PC-9 (cell line): ENCODE data around the gene FOXC1. TPM values are rescaled to one million over a fixed set of nuclear protein-coding genes. Genes with fewer than 3 reads are reported as not detected.

Experiments
- BruUV-seq: library from RNA; stranded (reverse); fragments of 400-500 nt; replicated peaks from 2 replicates; lab custom pipeline; 2021; lab: Mats Ljungman, UMichigan
- CTCF ChIA-PET: fragments of 300-600 bp; sonication (Branson Sonifier 250); formaldehyde crosslinking; loops from one replicate; lab custom pipeline; 2022; ENCODE audit warnings: antibody characterized with exemption; lab: Charles Lee
- POLR2A ChIA-PET: fragments of 300-600 bp; sonication (Branson Sonifier 250); formaldehyde crosslinking; loops from one replicate; lab custom pipeline; 2022; ENCODE audit warnings: antibody characterized with exemption; ENCODE audit not compliant: unreplicated experiment; lab: Charles Lee
- DNase-seq, 2 experiments: peaks; one replicate each; pipeline versions ENCODE4 v3.0.0 to v3.0.0-alpha.2; 2015 to 2022; ENCODE audit warnings: mixed read lengths in 1 of 2
- H2AFZ ChIP-seq: fragments of 200-600 bp; sonication (generic); 2 replicates; pipeline ENCODE4 v1.8.1; 2017; ENCODE audit warnings: antibody characterized with exemption
- H3F3A ChIP-seq: fragments of 200-600 bp; sonication (generic); 2 replicates; pipeline ENCODE4 v1.8.1; 2017; ENCODE audit warnings: antibody characterized with exemption, mild to moderate bottlenecking, low read depth; ENCODE audit not compliant: insufficient read depth
- H3K27ac ChIP-seq: fragments of 200-600 bp; sonication (generic); 2 replicates; pipeline ENCODE4 v1.6.1; 2016; ENCODE audit warnings: mixed run types
- H3K27me3 ChIP-seq: fragments of 200-600 bp; sonication (generic); 2 replicates; pipeline ENCODE4 v1.6.1; 2016; ENCODE audit warnings: low read depth, mixed run types; ENCODE audit not compliant: insufficient read depth
- H3K36me3 ChIP-seq: fragments of 200-600 bp; sonication (generic); 2 replicates; pipeline ENCODE4 v1.6.1; 2016; ENCODE audit warnings: low read depth, mixed run types
- H3K4me1 ChIP-seq: fragments of 200-600 bp; sonication (generic); replicated peaks from 2 replicates; pipeline ENCODE4 v1.6.1; 2016; ENCODE audit warnings: mixed run types; ENCODE audit not compliant: insufficient read depth
- H3K4me2 ChIP-seq: fragments of 200-600 bp; sonication (generic); 2 replicates; pipeline ENCODE4 v1.6.1; 2017; ENCODE audit warnings: mixed run types
- H3K4me3 ChIP-seq: fragments of 200-600 bp; sonication (generic); 2 replicates; pipeline ENCODE4 v1.6.1; 2016; ENCODE audit warnings: mixed run types
- H3K79me2 ChIP-seq: fragments of 200-600 bp; sonication (generic); 2 replicates; pipeline ENCODE4 v1.6.1; 2017; ENCODE audit warnings: low read depth, mixed run types
- H3K9me2 ChIP-seq: fragments of 200-600 bp; sonication (generic); 2 replicates; pipeline ENCODE4 v1.8.1; 2017; ENCODE audit warnings: mild to moderate bottlenecking; ENCODE audit not compliant: insufficient read depth
- H3K9me3 ChIP-seq: fragments of 200-600 bp; sonication (generic); 2 replicates; pipeline ENCODE4 v1.8.1; 2016; ENCODE audit warnings: low read depth; ENCODE audit not compliant: insufficient read depth
- H4K20me1 ChIP-seq: fragments of 200-600 bp; sonication (generic); 2 replicates; pipeline ENCODE4 v1.8.1; 2017; ENCODE audit not compliant: insufficient read depth
- EZH2 ChIP-seq: fragments of 200-600 bp; sonication (generic); IDR thresholded peaks from 2 replicates; pipeline ENCODE4 v1.8.0; 2017; ENCODE audit warnings: antibody characterized with exemption, low read depth
- intact Hi-C: fragments of 100-400 bp; cut with micrococcal nuclease; formaldehyde crosslinking; loops from one replicate; pipeline ENCODE4 v1.10.0; 2022; ENCODE audit not compliant: unreplicated experiment
- total RNA-seq: library from RNA; stranded (reverse); gene quantifications from 2 replicates; pipeline ENCODE4 v1.2.3, GENCODE V29; 2021
- TF ChIP-seq, protein P1 (sequence below): fragments of 200-600 bp; sonication (generic); conservative IDR thresholded peaks from 2 replicates; pipeline ENCODE4 v1.6.1; 2017; ENCODE audit warnings: mixed run types, antibody characterized with exemption, mild to moderate bottlenecking, moderate library complexity

FOXC1 gene
- total RNA-seq, 1 experiment from 2014 or later: 18.6 TPM

GRCh38 chr6:1579096-1579495 lies 30.6 kb upstream of the FOXC1 start:
- Histone ChIP-seq H4K20me1 (no peaks in the 10 kb centered on the region), H3K4me2 (no peak overlapping the region), H3K79me2 (no peaks in the 10 kb centered on the region), H3K9me2 (no peaks in the 10 kb centered on the region), H3K27me3 (0 out of 2 replicates have a peak, but pooled peaks cover 4% of the 10 kb centered on the region), H3K27ac (no peak overlapping the region), H3K9me3 (no peaks in the 10 kb centered on the region), H3K4me1 (no peaks in the 10 kb centered on the region), H2AFZ (no peak overlapping the region), H3F3A (no peaks in the 10 kb centered on the region), H3K4me3 (no peak overlapping the region), H3K36me3 (no peaks in the 10 kb centered on the region)
- CTCF ChIA-PET: no interaction called here
- no peak for TF ChIP-seq EZH2
- TF ChIP-seq, protein P1, sequence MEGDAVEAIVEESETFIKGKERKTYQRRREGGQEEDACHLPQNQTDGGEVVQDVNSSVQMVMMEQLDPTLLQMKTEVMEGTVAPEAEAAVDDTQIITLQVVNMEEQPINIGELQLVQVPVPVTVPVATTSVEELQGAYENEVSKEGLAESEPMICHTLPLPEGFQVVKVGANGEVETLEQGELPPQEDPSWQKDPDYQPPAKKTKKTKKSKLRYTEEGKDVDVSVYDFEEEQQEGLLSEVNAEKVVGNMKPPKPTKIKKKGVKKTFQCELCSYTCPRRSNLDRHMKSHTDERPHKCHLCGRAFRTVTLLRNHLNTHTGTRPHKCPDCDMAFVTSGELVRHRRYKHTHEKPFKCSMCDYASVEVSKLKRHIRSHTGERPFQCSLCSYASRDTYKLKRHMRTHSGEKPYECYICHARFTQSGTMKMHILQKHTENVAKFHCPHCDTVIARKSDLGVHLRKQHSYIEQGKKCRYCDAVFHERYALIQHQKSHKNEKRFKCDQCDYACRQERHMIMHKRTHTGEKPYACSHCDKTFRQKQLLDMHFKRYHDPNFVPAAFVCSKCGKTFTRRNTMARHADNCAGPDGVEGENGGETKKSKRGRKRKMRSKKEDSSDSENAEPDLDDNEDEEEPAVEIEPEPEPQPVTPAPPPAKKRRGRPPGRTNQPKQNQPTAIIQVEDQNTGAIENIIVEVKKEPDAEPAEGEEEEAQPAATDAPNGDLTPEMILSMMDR: no peak
- POLR2A ChIA-PET: no interaction called here
- no TSS peak for BruUV-seq
- intact Hi-C loops: no loop called here
- DNase-seq: no peak

- BruUV-seq: no TSS peak
- Histone ChIP-seq H3F3A (no peaks in the 10 kb centered on the region), H3K4me1 (no peaks in the 10 kb centered on the region), H3K36me3 (no peaks in the 10 kb centered on the region), H3K27ac (no peak overlapping the region), H3K4me3 (no peak overlapping the region), H3K9me3 (no peaks in the 10 kb centered on the region), H2AFZ (no peak overlapping the region), H3K79me2 (no peaks in the 10 kb centered on the region), H3K9me2 (no peaks in the 10 kb centered on the region), H4K20me1 (no peaks in the 10 kb centered on the region), H3K27me3 (0 out of 2 replicates have a peak, but pooled peaks cover 4% of the 10 kb centered on the region), H3K4me2 (no peak overlapping the region)
- CTCF ChIA-PET: interaction anchor here (0.6 kb wide), 1 partner anchor 786 kb away, joined by 6 read pairs; no protein-coding TSS in a partner anchor
- intact Hi-C loops: no loop called here
- DNase-seq: no peak
- TF ChIP-seq EZH2: no peak
- TF ChIP-seq, protein P1: no peak
- POLR2A ChIA-PET: no interaction called here
Observed at GRCh38 chr6:1580109-1580508, 29.6 kb upstream of the FOXC1 start.

DNA sequence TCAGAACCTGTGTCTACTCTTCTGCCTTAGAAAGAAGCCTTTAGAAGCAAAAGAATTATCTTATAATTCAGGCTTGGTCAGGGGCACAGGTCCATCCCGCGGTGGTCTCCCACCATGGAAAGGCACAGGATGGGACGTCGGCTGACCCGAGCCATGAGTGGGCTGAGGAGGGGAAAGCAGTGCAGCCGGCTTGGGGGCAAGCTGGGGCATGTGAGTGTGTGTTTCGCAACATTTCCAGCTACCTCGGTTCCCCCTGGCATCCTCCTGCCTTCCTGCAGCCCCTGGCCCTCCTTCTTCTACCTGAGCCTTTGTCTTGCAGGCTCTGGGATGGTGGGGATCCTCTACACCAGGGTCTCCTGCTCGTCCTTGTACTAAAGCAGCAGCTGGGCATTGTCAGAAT lies 29.1 kb upstream of the FOXC1 start:
- no peak for TF ChIP-seq EZH2
- TF ChIP-seq, protein P1: no peak
- Histone ChIP-seq H3K4me2 (no peak overlapping the region), H3K27ac (no peak overlapping the region), H3F3A (no peaks in the 10 kb centered on the region), H3K27me3 (0 out of 2 replicates have a peak, but pooled peaks cover 4% of the 10 kb centered on the region), H3K9me3 (no peaks in the 10 kb centered on the region), H3K79me2 (no peaks in the 10 kb centered on the region), H3K4me1 (no peaks in the 10 kb centered on the region), H4K20me1 (no peaks in the 10 kb centered on the region), H3K9me2 (no peaks in the 10 kb centered on the region), H2AFZ (no peak overlapping the region), H3K4me3 (no peak overlapping the region), H3K36me3 (no peaks in the 10 kb centered on the region)
- POLR2A ChIA-PET: no interaction called here
- CTCF ChIA-PET: interaction anchor here (0.6 kb wide), 1 partner anchor 785 kb away, joined by 6 read pairs; no protein-coding TSS in a partner anchor
- DNase-seq: no peak
- no TSS peak for BruUV-seq
- intact Hi-C loops: no loop called here
